Right lobe of liver (tissue), 6 donors: Measurements from ENCODE around the gene SLCO3A1. TPM values are rescaled to one million over a fixed set of nuclear protein-coding genes. Genes with fewer than 3 reads are reported as not detected.
"Not testable (repeated sequence)": the region's sequence is repeated elsewhere in the genome, so short reads cannot be mapped to it uniquely, and the experiment has no call there.

Experiments used
- ATAC-seq, 4 donors: fragments of 200-7000 bp; cut with Tn5 transposase; one replicate each; pipeline ENCODE4 v1.9.1; 2020; ENCODE audit warnings: mild to moderate bottlenecking in 4 of 4, moderate library complexity in 4 of 4
- DNase-seq, 3 donors: peaks; one replicate each; pipeline ENCODE4 v3.0.0-alpha.2; 2020
- H3K27ac ChIP-seq, 3 donors: fragments of 200-600 bp; one replicate each; pipeline ENCODE4 v1.8.0; 2022
- H3K27me3 ChIP-seq, 2 donors: fragments of 200-600 bp; one replicate each; pipeline ENCODE4 v1.8.0; 2022
- H3K36me3 ChIP-seq, 4 donors: fragments of 200-600 bp; sonication (generic) in 1 of 4; one replicate each; pipeline versions ENCODE4 v1.5.1 to v1.8.0; 2017 to 2022; ENCODE audit warnings: control low read depth in 1 of 4
- H3K4me1 ChIP-seq, 4 donors: fragments of 200-600 bp; sonication (generic) in 1 of 4; one replicate each; pipeline versions ENCODE4 v1.5.1 to v1.8.0; 2017 to 2022; ENCODE audit warnings: control low read depth in 1 of 4
- H3K4me3 ChIP-seq, 3 donors: fragments of 200-600 bp; one replicate each; pipeline ENCODE4 v1.8.0; 2022
- H3K9me3 ChIP-seq, 4 donors: fragments of 200-600 bp; sonication (generic) in 1 of 4; one replicate each; pipeline versions ENCODE4 v1.5.1 to v1.8.0; 2017 to 2022; ENCODE audit warnings: control low read depth in 1 of 4
- POLR2A ChIP-seq: fragments of 450-650 bp; IDR thresholded peaks from one replicate; pipeline ENCODE4 v1.6.1; 2017; ENCODE audit warnings: antibody characterized with exemption, mild to moderate bottlenecking
- WGBS: methylation state at CpG from one replicate; pipeline ENCODE4 v1.1.6; 2018; ENCODE audit warnings: low coverage, low lambda C conversion rate; ENCODE audit not compliant: insufficient coverage; ENCODE audit errors: missing lambda C conversion rate; 5-methylcytosine and 5-hydroxymethylcytosine counted together
- intact Hi-C, 2 donors: fragments of 100-400 bp; cut with DNase I; formaldehyde crosslinking; loops; one replicate each; pipeline versions ENCODE4 v1.11.2 to v1.14.1; 2022
- total RNA-seq, 6 experiments: library from RNA; depleted of rRNA in 2 of 6; stranded (reverse); fragments of >200 nt in 2 of 6; fragmentation: NEBNext Ultra II Directional in 3 of 6; extraction: Animal tissue kit (Norgen Biotek cat#: 25700) in 3 of 6; gene quantifications; one replicate each; pipeline versions ENCODE4 v1.1.0 to v1.2.4, GENCODE V29; 2016 to 2023
- TF ChIP-seq, protein P1 (sequence below), 4 donors: fragments of 200-600 bp in 3 of 4; fragments of 450-650 bp in 1 of 4; IDR thresholded peaks; one replicate each; pipeline versions ENCODE4 v1.5.1 to v1.8.0; 2016 to 2022; ENCODE audit warnings: antibody characterized with exemption in 4 of 4, mild to moderate bottlenecking in 2 of 4
- donor health status: DM: no; HTN: yes; CAD: no.
- donor health status: DM: no; HTN: no; CAD: no.
- donor health status: DM: no; HTN: no; CAD: no.
- donor health status: DM: no; HTN: yes; CAD: no.
- donor health status: DM: no; HTN: yes; CAD: no.

SLCO3A1 gene
- total RNA-seq, 6 experiments from 2014 or later = 2.4 to 7.7 (median 3.7) TPM

DNA sequence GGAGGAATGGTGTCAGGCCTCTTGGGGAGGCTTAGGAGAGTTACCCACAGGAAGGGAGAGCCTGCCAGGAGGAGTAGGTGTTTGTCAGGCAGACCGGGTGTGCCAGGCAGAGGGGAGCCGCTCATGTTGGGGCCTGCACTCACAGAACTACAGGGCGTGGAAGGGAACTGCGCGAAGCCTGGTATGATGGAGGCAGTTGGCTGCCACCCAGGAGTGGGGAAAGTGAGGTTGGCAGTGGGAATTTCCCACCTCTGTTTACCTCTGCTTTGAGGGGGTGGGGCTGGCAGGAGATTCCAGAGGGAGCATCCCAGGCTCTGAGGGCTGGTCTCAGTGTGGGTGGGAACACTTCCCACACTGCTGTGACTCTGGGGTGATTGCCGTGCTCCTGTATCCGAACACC, 99.9 kb downstream of the SLCO3A1 start:
- no peaks in the 10 kb centered on the region for H3K36me3 ChIP-seq
- H3K9me3 ChIP-seq = no peaks in the 10 kb centered on the region
- H3K4me1 ChIP-seq = peaks cover 0 to under 1% (median 0%) of the 10 kb centered on the region in 4 donors
- intact Hi-C loops = no loop called here
- WGBS = 73% methylated on average over 4 of the region's 7 CpGs
- no peak for TF ChIP-seq POLR2A
- TF ChIP-seq, protein P1, sequence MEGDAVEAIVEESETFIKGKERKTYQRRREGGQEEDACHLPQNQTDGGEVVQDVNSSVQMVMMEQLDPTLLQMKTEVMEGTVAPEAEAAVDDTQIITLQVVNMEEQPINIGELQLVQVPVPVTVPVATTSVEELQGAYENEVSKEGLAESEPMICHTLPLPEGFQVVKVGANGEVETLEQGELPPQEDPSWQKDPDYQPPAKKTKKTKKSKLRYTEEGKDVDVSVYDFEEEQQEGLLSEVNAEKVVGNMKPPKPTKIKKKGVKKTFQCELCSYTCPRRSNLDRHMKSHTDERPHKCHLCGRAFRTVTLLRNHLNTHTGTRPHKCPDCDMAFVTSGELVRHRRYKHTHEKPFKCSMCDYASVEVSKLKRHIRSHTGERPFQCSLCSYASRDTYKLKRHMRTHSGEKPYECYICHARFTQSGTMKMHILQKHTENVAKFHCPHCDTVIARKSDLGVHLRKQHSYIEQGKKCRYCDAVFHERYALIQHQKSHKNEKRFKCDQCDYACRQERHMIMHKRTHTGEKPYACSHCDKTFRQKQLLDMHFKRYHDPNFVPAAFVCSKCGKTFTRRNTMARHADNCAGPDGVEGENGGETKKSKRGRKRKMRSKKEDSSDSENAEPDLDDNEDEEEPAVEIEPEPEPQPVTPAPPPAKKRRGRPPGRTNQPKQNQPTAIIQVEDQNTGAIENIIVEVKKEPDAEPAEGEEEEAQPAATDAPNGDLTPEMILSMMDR (IDR thresholded peaks at IDR 0.05) = no peak
- no peak overlapping the region for H3K27ac ChIP-seq
- peak in 2 of 4 donors; percentile 24 to 42 for ATAC-seq
- peak in 1 of 3 donors; percentile 42 for DNase-seq
- H3K27me3 ChIP-seq = no peaks in the 10 kb centered on the region
- H3K4me3 ChIP-seq = no peak overlapping the region

DNA sequence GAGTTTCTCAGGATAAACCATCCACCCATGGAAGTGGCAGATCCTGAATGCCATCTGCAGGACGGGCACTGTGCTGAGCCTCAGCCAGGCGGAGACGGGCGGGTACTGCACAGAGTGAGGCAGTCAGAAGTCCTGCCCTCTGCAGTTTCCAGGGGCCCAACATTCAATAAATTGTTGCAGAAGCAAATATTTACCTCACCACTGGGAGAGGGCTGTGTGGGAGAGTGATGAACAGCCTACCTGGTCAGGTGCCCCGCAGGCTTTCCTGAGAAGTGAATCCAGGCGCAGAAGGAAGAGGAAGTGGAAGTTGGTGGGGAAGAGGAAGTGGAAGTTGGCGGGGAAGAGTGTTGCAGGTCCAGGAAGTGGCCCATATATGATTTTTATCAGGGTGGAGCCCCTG, 100.8 kb downstream of the SLCO3A1 start:
- no peaks in the 10 kb centered on the region for H3K27me3 ChIP-seq
- no peaks in the 10 kb centered on the region for H3K9me3 ChIP-seq
- no peak for TF ChIP-seq POLR2A
- TF ChIP-seq, protein P1 (IDR thresholded peaks at IDR 0.05) = no peak
- intact Hi-C loops = no loop called here
- H3K4me3 ChIP-seq = no peak overlapping the region
- no peaks in the 10 kb centered on the region for H3K36me3 ChIP-seq
- DNase-seq (no peak), ATAC-seq (peak in 3 of 4 donors; percentile 35 to 55 (median 42))
- no peaks in the 10 kb centered on the region for H3K4me1 ChIP-seq
- H3K27ac ChIP-seq = no peak overlapping the region
- WGBS = 30% methylated on average over 3 of the region's 7 CpGs

- TF ChIP-seq POLR2A = no peak
- TF ChIP-seq, protein P1 (IDR thresholded peaks at IDR 0.05) = no peak
- ATAC-seq (peak; percentile 35 to 54 (median 40)), DNase-seq (no peak)
- peak overlapping the region in 2 of 3 donors; percentile 10 to 16 for H3K27ac ChIP-seq
- H3K4me3 ChIP-seq = no peak overlapping the region
- H3K27me3 ChIP-seq = no peaks in the 10 kb centered on the region
- intact Hi-C loops = no loop called here
- H3K4me1 ChIP-seq = no peaks in the 10 kb centered on the region
- no peaks in the 10 kb centered on the region for H3K36me3 ChIP-seq
- no peaks in the 10 kb centered on the region for H3K9me3 ChIP-seq
- WGBS = 61% methylated on average over 8 of the region's 8 CpGs
Measured at GRCh38 chr15:91956026-91956723, 102.7 kb downstream of the SLCO3A1 start.

GRCh38 chr15:91961357-91961756, 107.8 kb downstream of the SLCO3A1 start:
- 96% methylated on average over 2 of the region's 2 CpGs for WGBS
- DNase-seq (no peak), ATAC-seq (no peak)
- H3K9me3 ChIP-seq = no peaks in the 10 kb centered on the region
- no peak overlapping the region for H3K27ac ChIP-seq
- no peaks in the 10 kb centered on the region for H3K4me1 ChIP-seq
- no peaks in the 10 kb centered on the region for H3K27me3 ChIP-seq
- TF ChIP-seq, protein P1 (IDR thresholded peaks at IDR 0.05) = no peak
- TF ChIP-seq POLR2A = no peak
- intact Hi-C loops = no loop called here
- H3K4me3 ChIP-seq = no peak overlapping the region
- H3K36me3 ChIP-seq = no peaks in the 10 kb centered on the region

DNA sequence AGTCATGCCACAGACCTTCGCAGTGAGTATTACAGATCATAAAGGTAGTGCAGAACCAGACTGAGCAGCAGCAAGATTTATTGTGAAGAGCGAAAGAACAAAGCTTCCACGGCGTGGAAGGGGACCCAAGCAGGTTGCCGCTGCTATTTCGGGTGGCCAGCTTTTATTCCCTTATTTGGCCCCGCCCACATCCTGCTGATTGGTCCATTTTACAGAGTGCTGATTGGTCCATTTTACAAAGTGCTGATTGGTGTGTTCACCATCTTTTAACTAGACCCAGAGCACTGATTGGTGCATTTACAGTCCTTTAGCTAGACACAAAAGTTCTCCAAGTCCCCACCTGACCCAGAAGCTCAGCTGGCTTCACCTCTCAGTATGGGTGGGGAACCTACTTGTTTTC, 110.2 kb downstream of the SLCO3A1 start:
- H3K9me3 ChIP-seq, ATAC-seq, intact Hi-C loops, H3K27ac ChIP-seq, H3K36me3 ChIP-seq, H3K4me3 ChIP-seq, DNase-seq, H3K27me3 ChIP-seq, H3K4me1 ChIP-seq: not testable (repeated sequence)
- 83% methylated on average over 6 of the region's 7 CpGs for WGBS
